IMR-90 (cell line): Measurements from ENCODE around the gene FNDC7. TPM values are rescaled to one million over a fixed set of nuclear protein-coding genes. Genes with fewer than 3 reads are reported as not detected.

Source experiments
- ATAC-seq: fragments of 200-7000 bp; cut with Tn5 transposase; 2 replicates; pipeline ENCODE4 v1.9.1; 2020; ENCODE audit warnings: low read depth, mild to moderate bottlenecking, moderate library complexity
- BruUV-seq: library from RNA; stranded (reverse); fragments of 400-500 nt; replicated peaks from 2 replicates; lab custom pipeline; 2021; lab: Mats Ljungman, UMichigan
- CTCF ChIA-PET: fragments of 300-600 bp; formaldehyde crosslinking; extraction: SDS; loops from one replicate; lab custom pipeline; 2021; ENCODE audit warnings: antibody characterized with exemption; lab: Yijun Ruan, JAX
- POLR2A ChIA-PET: fragments of 300-600 bp; sonication (Branson Sonifier 250); formaldehyde crosslinking; loops from one replicate; lab custom pipeline; 2022; ENCODE audit warnings: antibody characterized with exemption; ENCODE audit not compliant: unreplicated experiment; lab: Charles Lee
- DNase-seq: peaks from one replicate; pipeline ENCODE4 v3.0.0; 2013
- H2AFZ ChIP-seq: replicated peaks from 2 replicates; pipeline ENCODE3; 2013; ENCODE audit warnings: low read length, mild to moderate bottlenecking; ENCODE audit not compliant: poor library complexity
- H2AK5ac ChIP-seq: 2 replicates; pipeline ENCODE4 v1.6.1; 2013; ENCODE audit warnings: low read depth, low read length, inconsistent platforms
- H2AK9ac ChIP-seq: replicated peaks from 2 replicates; pipeline ENCODE3; 2013; ENCODE audit warnings: mild to moderate bottlenecking, low read depth, low read length, moderate library complexity; ENCODE audit not compliant: poor library complexity
- H2BK120ac ChIP-seq: 2 replicates; pipeline ENCODE4 v1.6.1; 2013; ENCODE audit warnings: low read depth, low read length, inconsistent platforms
- H2BK15ac ChIP-seq: 3 replicates; pipeline ENCODE4 v1.6.1; 2013; ENCODE audit warnings: low read depth, low read length, inconsistent platforms
- H2BK20ac ChIP-seq: 2 replicates; pipeline ENCODE4 v1.6.1; 2013; ENCODE audit warnings: low read depth, mild to moderate bottlenecking, inconsistent platforms, low read length, moderate library complexity
- H2BK5ac ChIP-seq: 2 replicates; pipeline ENCODE4 v1.6.1; 2013; ENCODE audit warnings: mild to moderate bottlenecking, low read depth, low read length, inconsistent platforms; ENCODE audit not compliant: poor library complexity, severe bottlenecking
- H3K14ac ChIP-seq: replicated peaks from 2 replicates; pipeline ENCODE4 v1.6.1; 2013; ENCODE audit warnings: low read depth, low read length, inconsistent platforms
- H3K18ac ChIP-seq: 2 replicates; pipeline ENCODE4 v1.6.1; 2013; ENCODE audit warnings: low read depth, low read length, control low read depth
- H3K23ac ChIP-seq: 2 replicates; pipeline ENCODE4 v1.6.1; 2013; ENCODE audit warnings: low read depth, low read length, inconsistent platforms
- H3K27ac ChIP-seq: 2 replicates; pipeline ENCODE4 v1.5.1; 2013; ENCODE audit warnings: mild to moderate bottlenecking, control low read depth, low read length; ENCODE audit not compliant: insufficient read depth
- H3K27me3 ChIP-seq: 2 replicates; pipeline ENCODE4 v1.6.1; 2013; ENCODE audit warnings: low read length; ENCODE audit not compliant: control insufficient read depth, insufficient read depth
- H3K36me3 ChIP-seq: 2 replicates; pipeline ENCODE4 v1.6.1; 2013; ENCODE audit warnings: low read length, mixed read lengths; ENCODE audit not compliant: control insufficient read depth, insufficient read depth
- H3K4ac ChIP-seq: 2 replicates; pipeline ENCODE4 v1.6.1; 2013; ENCODE audit warnings: low read depth, low read length, inconsistent platforms
- H3K4me1 ChIP-seq: 2 replicates; pipeline ENCODE4 v1.6.1; 2013; ENCODE audit warnings: low read length, mixed read lengths; ENCODE audit not compliant: control insufficient read depth, insufficient read depth
- H3K4me2 ChIP-seq: 2 replicates; pipeline ENCODE4 v1.6.1; 2013; ENCODE audit warnings: low read depth, mild to moderate bottlenecking, control low read depth, low read length, moderate library complexity
- H3K4me3 ChIP-seq: 2 replicates; pipeline ENCODE4 v1.5.1; 2013; ENCODE audit warnings: low read depth, mild to moderate bottlenecking, control low read depth, low read length, moderate library complexity; ENCODE audit not compliant: insufficient read depth
- H3K56ac ChIP-seq: 2 replicates; pipeline ENCODE4 v1.6.1; 2013; ENCODE audit warnings: low read length, inconsistent platforms; ENCODE audit not compliant: insufficient read depth; ENCODE audit errors: extremely low read depth
- H3K79me1 ChIP-seq, 2 experiments: 2 replicates each; pipeline ENCODE4 v1.6.1; 2013; ENCODE audit warnings: low read length in 2 of 2, inconsistent platforms in 1 of 2, low read depth in 1 of 2
- H3K9ac ChIP-seq: 2 replicates; pipeline ENCODE4 v1.6.1; 2013; ENCODE audit warnings: low read depth, low read length, control low read depth
- H3K9me1 ChIP-seq: 2 replicates; pipeline ENCODE4 v1.6.1; 2013; ENCODE audit warnings: low read length, inconsistent platforms; ENCODE audit not compliant: insufficient read depth
- H3K9me3 ChIP-seq: 2 replicates; pipeline ENCODE4 v1.6.1; 2013; ENCODE audit warnings: low read length; ENCODE audit not compliant: control insufficient read depth, insufficient read depth
- H4K20me1 ChIP-seq: 2 replicates; pipeline ENCODE4 v1.6.1; 2013; ENCODE audit warnings: low read length, inconsistent platforms; ENCODE audit not compliant: insufficient read depth
- H4K5ac ChIP-seq: 2 replicates; pipeline ENCODE4 v1.6.1; 2013; ENCODE audit warnings: mild to moderate bottlenecking, low read depth, low read length, control low read depth
- H4K8ac ChIP-seq, 2 experiments: 2 replicates each; pipeline ENCODE4 v1.6.1; 2013; ENCODE audit warnings: low read depth in 2 of 2, low read length in 2 of 2, control low read depth in 1 of 2, inconsistent platforms in 1 of 2
- H4K91ac ChIP-seq: 2 replicates; pipeline ENCODE4 v1.6.1; 2013; ENCODE audit warnings: low read depth, low read length, inconsistent platforms; ENCODE audit not compliant: insufficient read depth
- BHLHE40 ChIP-seq: fragments of 150-350 bp; IDR thresholded peaks from 2 replicates; pipeline ENCODE4 v1.6.1; 2016; ENCODE audit warnings: mild to moderate bottlenecking, low read depth, low read length
- CEBPB ChIP-seq: IDR thresholded peaks from 2 replicates; pipeline ENCODE4 v1.6.1; 2012; ENCODE audit warnings: low read depth, low read length, improper control_type of control experiment
- CHD1 ChIP-seq: IDR thresholded peaks from 2 replicates; pipeline ENCODE4 v1.6.1; 2012; ENCODE audit warnings: low read depth, low read length, improper control_type of control experiment
- CTCF ChIP-seq: conservative IDR thresholded peaks from 2 replicates; pipeline ENCODE4 v1.5.1; 2012; ENCODE audit warnings: mild to moderate bottlenecking, low read depth, low read length, improper control_type of control experiment
- ELK1 ChIP-seq: fragments of 150-350 bp; IDR thresholded peaks from 2 replicates; pipeline ENCODE4 v1.6.1; 2016; ENCODE audit warnings: low read depth, mild to moderate bottlenecking, low read length, moderate library complexity, borderline replicate concordance
- FOS ChIP-seq: fragments of 150-350 bp; IDR thresholded peaks from 2 replicates; pipeline ENCODE4 v1.6.1; 2016; ENCODE audit warnings: low read depth, low read length
- MAFK ChIP-seq: IDR thresholded peaks from 2 replicates; pipeline ENCODE4 v1.6.1; 2012; ENCODE audit warnings: low read depth, low read length, improper control_type of control experiment
- MAZ ChIP-seq: IDR thresholded peaks from 2 replicates; pipeline ENCODE4 v1.6.1; 2012; ENCODE audit warnings: low read depth, mild to moderate bottlenecking, low read length, improper control_type of control experiment, moderate library complexity, borderline replicate concordance
- MXI1 ChIP-seq: IDR thresholded peaks from 2 replicates; pipeline ENCODE4 v1.6.1; 2012; ENCODE audit warnings: low read depth, mild to moderate bottlenecking, low read length, moderate library complexity, borderline replicate concordance
- NFE2L2 ChIP-seq: fragments of 150-350 bp; IDR thresholded peaks from 2 replicates; pipeline ENCODE4 v1.6.1; 2016; ENCODE audit warnings: low read depth, mild to moderate bottlenecking, low read length
- POLR2A ChIP-seq: IDR thresholded peaks from 2 replicates; pipeline ENCODE4 v1.6.1; 2012; ENCODE audit warnings: mild to moderate bottlenecking, low read depth, low read length
- RAD21 ChIP-seq: IDR thresholded peaks from 2 replicates; pipeline ENCODE4 v1.6.1; 2012; ENCODE audit warnings: low read length, improper control_type of control experiment
- RCOR1 ChIP-seq: IDR thresholded peaks from 2 replicates; pipeline ENCODE4 v1.6.1; 2012; ENCODE audit warnings: mild to moderate bottlenecking, low read length, improper control_type of control experiment; ENCODE audit not compliant: insufficient replicate concordance
- RFX5 ChIP-seq: IDR thresholded peaks from 2 replicates; pipeline ENCODE4 v1.8.0; 2012; ENCODE audit warnings: low read depth, mild to moderate bottlenecking, low read length, moderate library complexity
- SMC3 ChIP-seq: fragments of 150-350 bp; IDR thresholded peaks from 2 replicates; pipeline ENCODE4 v1.6.1; 2016; ENCODE audit warnings: low read depth, mild to moderate bottlenecking, antibody characterized with exemption, low read length, moderate library complexity
- USF2 ChIP-seq: fragments of 150-350 bp; IDR thresholded peaks from 2 replicates; pipeline ENCODE4 v1.6.1; 2017; ENCODE audit warnings: mild to moderate bottlenecking, antibody characterized with exemption, low read length, low read depth
- dilution Hi-C: fragments of 300-500 bp; cut with HindIII; formaldehyde crosslinking; loops from one replicate; pipeline ENCODE4 v1.14.3; 2018; ENCODE audit warnings: low sequenced_read_pairs; ENCODE audit not compliant: unreplicated experiment
- in situ Hi-C: fragments of 300-500 bp; cut with MboI; formaldehyde crosslinking; loops from 3 replicates; pipeline ENCODE4 v1.14.3; 2019; ENCODE audit warnings: low sequenced_read_pairs, inconsistent platforms, mixed read lengths
- intact Hi-C: fragments of 100-400 bp; cut with micrococcal nuclease; formaldehyde crosslinking; loops from 2 replicates; pipeline ENCODE4 v1.10.0; 2022
- polyA plus RNA-seq, 3 experiments: library from polyadenylated mRNA; depleted of rRNA; stranded (reverse); fragments of >200 nt; gene quantifications; 2 replicates each; pipeline ENCODE4 v1.2.3, GENCODE V29; 2012; ENCODE audit warnings: low replicate concordance in 1 of 3
- total RNA-seq: library from RNA; depleted of rRNA; stranded (reverse); fragments of >200 nt; gene quantifications from 2 replicates; pipeline ENCODE4 v1.2.3, GENCODE V29; 2012

The FNDC7 gene
- total and polyA plus RNA-seq, 2 of the 4 experiments (the other 2 are of a cell fraction) = not detected

GRCh38 chr1:108779455-108779854, 66.7 kb downstream of the FNDC7 start:
- DNase-seq (no peak), ATAC-seq (no peak)
- no TSS peak for BruUV-seq
- Histone ChIP-seq H2BK15ac (no peak overlapping the region), H3K56ac (no peak overlapping the region), H2AFZ (no peak overlapping the region), H3K4me3 (no peak overlapping the region), H3K27me3 (no peaks in the 10 kb centered on the region), H2BK5ac (no peak overlapping the region), H4K5ac (no peak overlapping the region), H3K4me1 (no peaks in the 10 kb centered on the region), H2AK5ac (no peak overlapping the region), H3K18ac (no peak overlapping the region), H2AK9ac (no peak overlapping the region), H3K9ac (no peak overlapping the region), H3K4ac (no peak overlapping the region), H3K36me3 (peaks cover 16% of the 10 kb centered on the region), H3K79me1 (peaks cover 0 to 3% of the 10 kb centered on the region in 2 experiments; a peak in 1 of 4 replicates), H4K20me1 (no peaks in the 10 kb centered on the region), H3K27ac (no peak overlapping the region), H2BK20ac (no peak overlapping the region), H3K23ac (no peak overlapping the region), H2BK120ac (no peak overlapping the region), H3K9me3 (no peaks in the 10 kb centered on the region), H3K9me1 (no peaks in the 10 kb centered on the region), H3K4me2 (no peak overlapping the region), H4K91ac (no peak overlapping the region), H4K8ac (no peak overlapping the region), H3K14ac (no peak overlapping the region)
- ChIA-PET POLR2A (no interaction called here), CTCF (no interaction called here)
- in situ Hi-C loops = no loop called here
- intact Hi-C loops = no loop called here
- TF ChIP-seq MAFK (no peak), USF2 (no peak), RCOR1 (no peak), MAZ (no peak), FOS (no peak), MXI1 (no peak), CHD1 (no peak), CTCF (no peak), BHLHE40 (no peak), RFX5 (no peak), RAD21 (no peak), ELK1 (no peak), NFE2L2 (no peak), POLR2A (no peak), CEBPB (no peak), SMC3 (no peak)
- dilution Hi-C loops = no loop called here
